Memory B cell (primary cell): ENCODE measurements around the gene EPHA6.

Experiments used
- ATAC-seq: fragments of 150-1000 bp; cut with Tn5 transposase; 2 replicates; pipeline ENCODE4 v1.10.0; 2021; ENCODE audit warnings: low read depth, mild to moderate bottlenecking, moderate library complexity
- DNase-seq, 2 donors: peaks; one replicate each; pipeline ENCODE4 v3.0.0; 2022; ENCODE audit warnings: low spot score in 2 of 2
- H3K27ac Mint-ChIP-seq: one replicate; pipeline ENCODE4 v1.8.0; 2022; ENCODE audit warnings: mild to moderate bottlenecking, moderate library complexity, mixed read lengths
- H3K27me3 Mint-ChIP-seq: one replicate; pipeline ENCODE4 v1.8.0; 2022; ENCODE audit warnings: mixed read lengths
- H3K36me3 Mint-ChIP-seq: one replicate; pipeline ENCODE4 v1.8.0; 2022; ENCODE audit warnings: mild to moderate bottlenecking, mixed read lengths
- H3K4me1 Mint-ChIP-seq: one replicate; pipeline ENCODE4 v1.8.0; 2022; ENCODE audit warnings: mixed read lengths
- H3K4me3 Mint-ChIP-seq: one replicate; pipeline ENCODE4 v1.8.0; 2022; ENCODE audit warnings: mild to moderate bottlenecking, moderate library complexity, mixed read lengths
- H3K9me3 Mint-ChIP-seq: one replicate; pipeline ENCODE4 v1.8.0; 2022; ENCODE audit warnings: mixed read lengths

Gene EPHA6

GRCh38 chr3:97201814-97202213 lies 387.4 kb downstream of the EPHA6 start:
- no peaks in the 10 kb centered on the region for H3K27me3 Mint-ChIP-seq
- peaks cover 1% of the 10 kb centered on the region for H3K9me3 Mint-ChIP-seq
- no peaks in the 10 kb centered on the region for H3K36me3 Mint-ChIP-seq
- H3K4me1 Mint-ChIP-seq, result no peaks in the 10 kb centered on the region
- H3K4me3 Mint-ChIP-seq, result no peak overlapping the region
- no peak overlapping the region for H3K27ac Mint-ChIP-seq
- no peak for ATAC-seq
- DNase-seq, result no peak

- Mint-ChIP-seq H3K36me3 (no peaks in the 10 kb centered on the region), H3K27me3 (no peaks in the 10 kb centered on the region), H3K9me3 (peaks cover 3% of the 10 kb centered on the region), H3K4me1 (no peaks in the 10 kb centered on the region), H3K4me3 (no peak overlapping the region), H3K27ac (no peak overlapping the region)
- DNase-seq (no peak), ATAC-seq (no peak)
These were observed 414.6 kb downstream of the EPHA6 start for GRCh38 chr3:97228966-97229365.

- ATAC-seq, result no peak
- no peak for DNase-seq
- no peaks in the 10 kb centered on the region for H3K27me3 Mint-ChIP-seq
- H3K9me3 Mint-ChIP-seq, result peaks cover 5% of the 10 kb centered on the region
- H3K4me3 Mint-ChIP-seq, result no peak overlapping the region
- H3K27ac Mint-ChIP-seq, result no peak overlapping the region
- H3K4me1 Mint-ChIP-seq, result no peaks in the 10 kb centered on the region
- no peaks in the 10 kb centered on the region for H3K36me3 Mint-ChIP-seq
These were observed 416.1 kb downstream of the EPHA6 start for GRCh38 chr3:97230486-97230885.

- Mint-ChIP-seq H3K27ac (no peak overlapping the region), H3K4me1 (no peaks in the 10 kb centered on the region), H3K36me3 (no peaks in the 10 kb centered on the region), H3K4me3 (no peak overlapping the region), H3K27me3 (no peaks in the 10 kb centered on the region), H3K9me3 (peaks cover 7% of the 10 kb centered on the region)
- DNase-seq (no peak), ATAC-seq (no peak)
These were observed 418.1 kb downstream of the EPHA6 start for GRCh38 chr3:97232393-97233034.

GRCh38 chr3:97235179-97235578 lies 420.8 kb downstream of the EPHA6 start:
- ATAC-seq (no peak), DNase-seq (no peak)
- no peak overlapping the region for H3K27ac Mint-ChIP-seq
- no peak overlapping the region for H3K4me3 Mint-ChIP-seq
- peaks cover 5% of the 10 kb centered on the region for H3K9me3 Mint-ChIP-seq
- H3K36me3 Mint-ChIP-seq, result no peaks in the 10 kb centered on the region
- no peaks in the 10 kb centered on the region for H3K4me1 Mint-ChIP-seq
- no peaks in the 10 kb centered on the region for H3K27me3 Mint-ChIP-seq

GRCh38 chr3:97235611-97236315 lies 421.4 kb downstream of the EPHA6 start:
- DNase-seq, result no peak
- Mint-ChIP-seq H3K27me3 (no peaks in the 10 kb centered on the region), H3K4me3 (no peak overlapping the region), H3K36me3 (no peaks in the 10 kb centered on the region), H3K9me3 (peaks cover 5% of the 10 kb centered on the region), H3K4me1 (no peaks in the 10 kb centered on the region), H3K27ac (no peak overlapping the region)
- ATAC-seq, result no peak

- Mint-ChIP-seq H3K36me3 (no peaks in the 10 kb centered on the region), H3K27me3 (no peaks in the 10 kb centered on the region), H3K4me3 (no peak overlapping the region), H3K4me1 (no peaks in the 10 kb centered on the region), H3K27ac (no peak overlapping the region), H3K9me3 (no peaks in the 10 kb centered on the region)
- no peak for DNase-seq
- ATAC-seq, result no peak
These were observed 427.0 kb downstream of the EPHA6 start for GRCh38 chr3:97241417-97241816.

- no peak for ATAC-seq
- Mint-ChIP-seq H3K4me3 (no peak overlapping the region), H3K4me1 (no peaks in the 10 kb centered on the region), H3K9me3 (no peaks in the 10 kb centered on the region), H3K27ac (no peak overlapping the region), H3K36me3 (no peaks in the 10 kb centered on the region), H3K27me3 (no peaks in the 10 kb centered on the region)
- DNase-seq, result no peak
These were observed 431.0 kb downstream of the EPHA6 start for GRCh38 chr3:97245201-97245910.

- Mint-ChIP-seq H3K27ac (no peak overlapping the region), H3K9me3 (no peaks in the 10 kb centered on the region), H3K4me3 (no peak overlapping the region), H3K36me3 (no peaks in the 10 kb centered on the region), H3K27me3 (no peaks in the 10 kb centered on the region), H3K4me1 (no peaks in the 10 kb centered on the region)
- no peak for ATAC-seq
- DNase-seq, result no peak
These were observed 441.7 kb downstream of the EPHA6 start for GRCh38 chr3:97256060-97256459.

GRCh38 chr3:97257942-97258697 lies 443.7 kb downstream of the EPHA6 start:
- no peaks in the 10 kb centered on the region for H3K27me3 Mint-ChIP-seq
- H3K9me3 Mint-ChIP-seq, result no peaks in the 10 kb centered on the region
- no peak for DNase-seq

GRCh38 chr3:97259263-97259662 lies 444.9 kb downstream of the EPHA6 start:
- ATAC-seq (no peak), DNase-seq (no peak)
- no peaks in the 10 kb centered on the region for H3K4me1 Mint-ChIP-seq
- no peaks in the 10 kb centered on the region for H3K27me3 Mint-ChIP-seq
- H3K36me3 Mint-ChIP-seq, result no peaks in the 10 kb centered on the region
- H3K9me3 Mint-ChIP-seq, result peaks cover 3% of the 10 kb centered on the region
- no peak overlapping the region for H3K4me3 Mint-ChIP-seq
- H3K27ac Mint-ChIP-seq, result no peak overlapping the region

More at GRCh38 chr3:97257942-97258697, 443.7 kb downstream of the EPHA6 start:
- H3K4me1 Mint-ChIP-seq, result no peaks in the 10 kb centered on the region
- H3K36me3 Mint-ChIP-seq, result no peaks in the 10 kb centered on the region
- H3K4me3 Mint-ChIP-seq, result no peak overlapping the region
- H3K27ac Mint-ChIP-seq, result no peak overlapping the region
- ATAC-seq, result no peak

- H3K27me3 Mint-ChIP-seq, result no peaks in the 10 kb centered on the region
- H3K36me3 Mint-ChIP-seq, result no peaks in the 10 kb centered on the region
- ATAC-seq (no peak), DNase-seq (no peak)
- H3K4me3 Mint-ChIP-seq, result no peak overlapping the region
- H3K9me3 Mint-ChIP-seq, result peaks cover 3% of the 10 kb centered on the region
- H3K4me1 Mint-ChIP-seq, result no peaks in the 10 kb centered on the region
- no peak overlapping the region for H3K27ac Mint-ChIP-seq
These were observed 449.8 kb downstream of the EPHA6 start for GRCh38 chr3:97264180-97264579.

- Mint-ChIP-seq H3K9me3 (peaks cover 3% of the 10 kb centered on the region), H3K4me1 (no peaks in the 10 kb centered on the region), H3K27me3 (no peaks in the 10 kb centered on the region), H3K36me3 (no peaks in the 10 kb centered on the region), H3K27ac (no peak overlapping the region), H3K4me3 (no peak overlapping the region)
- ATAC-seq, result no peak
- DNase-seq, result no peak
These were observed 451.0 kb downstream of the EPHA6 start for GRCh38 chr3:97265237-97266005.
